ENCODE measurements around the gene MAP3K4. TPM values are rescaled to one million over a fixed set of nuclear protein-coding genes. Genes with fewer than 3 reads are reported as not detected.
"Not testable (repeated sequence)": the region's sequence is repeated elsewhere in the genome, so short reads cannot be mapped to it uniquely, and the experiment has no call there.

Gene MAP3K4
- polyA plus RNA-seq, 1 donor from 2014 or later: 31.0 TPM

DNA sequence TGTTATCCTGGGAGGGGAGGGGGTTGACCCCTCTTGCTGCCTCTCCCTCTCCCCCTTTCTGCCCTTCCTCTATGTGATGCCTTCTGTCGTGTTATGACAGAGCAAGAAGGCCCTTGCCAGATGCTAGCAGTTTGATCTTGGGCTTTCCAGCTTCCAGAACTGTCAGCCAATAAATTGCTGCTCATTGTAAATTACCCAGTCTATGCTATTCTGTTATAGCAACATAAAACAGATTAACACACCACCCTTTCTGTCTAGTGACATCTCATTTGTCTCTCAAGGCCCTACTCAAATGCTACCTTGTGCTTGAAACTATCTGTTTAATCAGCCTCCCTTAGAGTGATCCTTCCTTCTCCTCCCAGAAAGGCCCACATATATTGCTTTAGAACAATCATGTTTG is 16.4 kb upstream of the MAP3K4 start:
- no peaks in the 10 kb centered on the region for H4K20me1 ChIP-seq (ENCODE audit: insufficient read depth)
- H3K9me2 ChIP-seq (ENCODE audit: insufficient read depth, low read length): no peaks in the 10 kb centered on the region

DNA sequence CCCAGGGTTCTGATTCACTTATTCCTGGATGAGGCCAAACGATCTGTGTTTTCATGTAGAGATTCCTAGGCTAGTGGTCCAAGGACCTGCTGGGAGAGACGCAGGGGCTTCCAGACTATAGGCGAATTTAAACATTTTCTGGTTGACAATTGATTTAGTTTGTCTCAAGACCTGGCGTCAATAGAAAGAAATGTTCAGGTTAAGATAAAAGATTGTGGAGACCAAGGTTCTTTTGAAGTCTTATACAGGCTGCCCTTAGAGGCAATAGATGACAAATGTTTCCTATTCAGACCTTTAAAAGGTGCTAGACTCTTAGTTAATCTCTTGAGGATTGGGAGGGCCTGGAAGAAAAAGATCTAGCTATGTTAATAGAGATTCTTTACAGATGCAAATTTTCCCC is 15.6 kb upstream of the MAP3K4 start:
- not testable (repeated sequence) for H3K79me2 ChIP-seq (replicated peaks; ENCODE audit: insufficient read depth, low read length); H3K36me3 ChIP-seq (ENCODE audit: insufficient read depth, low read length); H4K20me1 ChIP-seq (ENCODE audit: insufficient read depth); H3K9me3 ChIP-seq (ENCODE audit: low read length); H3K4me3 ChIP-seq (ENCODE audit: low read length); H3K4me2 ChIP-seq (ENCODE audit: low read length); H3K9me2 ChIP-seq (ENCODE audit: insufficient read depth, low read length); H3K9ac ChIP-seq (ENCODE audit: low read length); H3F3A ChIP-seq (ENCODE audit: insufficient read depth, low read length, poor library complexity, severe bottlenecking); H3K27ac ChIP-seq (ENCODE audit: low read length); H3K27me3 ChIP-seq (ENCODE audit: insufficient read depth, low read depth, low read length); H2AFZ ChIP-seq (ENCODE audit: low read depth, low read length)

More for the DNA sequence above, 16.4 kb upstream of the MAP3K4 start:
- Histone ChIP-seq H3K36me3 (ENCODE audit: insufficient read depth, low read length) (no peaks in the 10 kb centered on the region), H3K9me3 (ENCODE audit: low read length) (no peaks in the 10 kb centered on the region), H3K79me2 (replicated peaks; ENCODE audit: insufficient read depth, low read length) (no peaks in the 10 kb centered on the region), H3F3A (ENCODE audit: insufficient read depth, low read length, poor library complexity, severe bottlenecking) (no peaks in the 10 kb centered on the region), H3K27ac (ENCODE audit: low read length) (peak overlapping the region; percentile 5), H3K9ac (ENCODE audit: low read length) (no peak overlapping the region), H3K4me3 (ENCODE audit: low read length) (no peak overlapping the region), H3K4me2 (ENCODE audit: low read length) (no peak overlapping the region), H2AFZ (ENCODE audit: low read depth, low read length) (no peak overlapping the region), H3K27me3 (ENCODE audit: insufficient read depth, low read depth, low read length) (no peaks in the 10 kb centered on the region)
- TF ChIP-seq, protein P1, sequence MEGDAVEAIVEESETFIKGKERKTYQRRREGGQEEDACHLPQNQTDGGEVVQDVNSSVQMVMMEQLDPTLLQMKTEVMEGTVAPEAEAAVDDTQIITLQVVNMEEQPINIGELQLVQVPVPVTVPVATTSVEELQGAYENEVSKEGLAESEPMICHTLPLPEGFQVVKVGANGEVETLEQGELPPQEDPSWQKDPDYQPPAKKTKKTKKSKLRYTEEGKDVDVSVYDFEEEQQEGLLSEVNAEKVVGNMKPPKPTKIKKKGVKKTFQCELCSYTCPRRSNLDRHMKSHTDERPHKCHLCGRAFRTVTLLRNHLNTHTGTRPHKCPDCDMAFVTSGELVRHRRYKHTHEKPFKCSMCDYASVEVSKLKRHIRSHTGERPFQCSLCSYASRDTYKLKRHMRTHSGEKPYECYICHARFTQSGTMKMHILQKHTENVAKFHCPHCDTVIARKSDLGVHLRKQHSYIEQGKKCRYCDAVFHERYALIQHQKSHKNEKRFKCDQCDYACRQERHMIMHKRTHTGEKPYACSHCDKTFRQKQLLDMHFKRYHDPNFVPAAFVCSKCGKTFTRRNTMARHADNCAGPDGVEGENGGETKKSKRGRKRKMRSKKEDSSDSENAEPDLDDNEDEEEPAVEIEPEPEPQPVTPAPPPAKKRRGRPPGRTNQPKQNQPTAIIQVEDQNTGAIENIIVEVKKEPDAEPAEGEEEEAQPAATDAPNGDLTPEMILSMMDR (IDR thresholded peaks at IDR 0.05; ENCODE audit: poor library complexity, severe bottlenecking): no peak
- TF ChIP-seq POLR2AphosphoS5 (IDR thresholded peaks at IDR 0.05): peak; percentile 30
- no peak for TF ChIP-seq EZH2 (IDR thresholded peaks at IDR 0.05; ENCODE audit: borderline replicate concordance, insufficient read depth, low read length, poor library complexity, severe bottlenecking)

DNA sequence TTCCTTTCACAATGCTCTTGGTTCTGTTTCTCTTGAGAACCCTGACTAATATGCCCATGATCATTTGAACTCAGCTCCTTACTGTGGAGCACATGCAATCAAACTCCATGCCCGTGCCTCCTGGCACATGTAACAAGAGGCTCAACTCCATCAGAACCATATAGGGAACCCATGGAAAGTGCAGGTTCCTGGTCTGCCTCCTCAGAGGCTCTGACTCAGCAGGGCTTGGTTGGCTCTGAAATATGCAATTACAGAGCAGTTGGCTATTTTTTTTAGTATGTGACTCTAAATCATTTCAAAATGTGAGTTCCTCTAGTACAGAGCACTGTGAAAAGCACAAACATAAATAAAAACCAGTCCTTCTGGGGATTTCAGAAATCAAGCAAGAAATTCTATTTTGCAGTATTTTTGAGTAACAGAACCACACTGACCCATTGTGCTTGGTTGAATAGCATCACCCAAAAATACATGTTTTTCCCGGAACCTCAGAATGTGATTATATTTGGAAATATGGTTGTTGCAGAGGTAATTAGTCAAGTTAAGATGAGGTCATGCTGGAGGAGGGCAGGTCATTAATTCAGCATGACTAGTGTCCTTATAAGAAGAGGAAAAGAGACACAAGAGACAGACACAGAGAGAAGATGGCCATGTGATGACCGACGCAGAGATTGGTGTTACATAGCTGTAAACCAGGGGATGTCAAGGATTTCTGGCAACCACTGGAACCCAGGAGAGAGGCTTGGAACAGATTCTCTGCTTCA is 13.2 kb upstream of the MAP3K4 start:
- no peak overlapping the region for H2AFZ ChIP-seq (ENCODE audit: low read depth, low read length)
- no peak overlapping the region for H3K9ac ChIP-seq (ENCODE audit: low read length)
- no peaks in the 10 kb centered on the region for H3F3A ChIP-seq (ENCODE audit: insufficient read depth, low read length, poor library complexity, severe bottlenecking)
- no peaks in the 10 kb centered on the region for H3K9me2 ChIP-seq (ENCODE audit: insufficient read depth, low read length)
- H3K4me2 ChIP-seq (ENCODE audit: low read length): no peak overlapping the region
- no peak overlapping the region for H3K27ac ChIP-seq (ENCODE audit: low read length)
- H3K4me3 ChIP-seq (ENCODE audit: low read length): no peak overlapping the region
- H4K20me1 ChIP-seq (ENCODE audit: insufficient read depth): no peaks in the 10 kb centered on the region
- peaks cover 3% of the 10 kb centered on the region for H3K9me3 ChIP-seq (ENCODE audit: low read length)
- no peaks in the 10 kb centered on the region for H3K27me3 ChIP-seq (ENCODE audit: insufficient read depth, low read depth, low read length)
- TF ChIP-seq SMC3 (conservative IDR thresholded peaks at IDR 0.05; ENCODE audit: poor library complexity) (no peak), MXI1 (conservative IDR thresholded peaks at IDR 0.05; ENCODE audit: poor library complexity, severe bottlenecking) (no peak), RAD21 (conservative IDR thresholded peaks at IDR 0.05) (no peak), EP300 (conservative IDR thresholded peaks at IDR 0.05; ENCODE audit: poor library complexity, severe bottlenecking) (no peak), TAF1 (IDR thresholded peaks at IDR 0.05; ENCODE audit: low read depth) (no peak), POLR2AphosphoS5 (IDR thresholded peaks at IDR 0.05) (no peak), EZH2 (IDR thresholded peaks at IDR 0.05; ENCODE audit: borderline replicate concordance, insufficient read depth, low read length, poor library complexity, severe bottlenecking) (no peak)
- TF ChIP-seq, protein P2, sequence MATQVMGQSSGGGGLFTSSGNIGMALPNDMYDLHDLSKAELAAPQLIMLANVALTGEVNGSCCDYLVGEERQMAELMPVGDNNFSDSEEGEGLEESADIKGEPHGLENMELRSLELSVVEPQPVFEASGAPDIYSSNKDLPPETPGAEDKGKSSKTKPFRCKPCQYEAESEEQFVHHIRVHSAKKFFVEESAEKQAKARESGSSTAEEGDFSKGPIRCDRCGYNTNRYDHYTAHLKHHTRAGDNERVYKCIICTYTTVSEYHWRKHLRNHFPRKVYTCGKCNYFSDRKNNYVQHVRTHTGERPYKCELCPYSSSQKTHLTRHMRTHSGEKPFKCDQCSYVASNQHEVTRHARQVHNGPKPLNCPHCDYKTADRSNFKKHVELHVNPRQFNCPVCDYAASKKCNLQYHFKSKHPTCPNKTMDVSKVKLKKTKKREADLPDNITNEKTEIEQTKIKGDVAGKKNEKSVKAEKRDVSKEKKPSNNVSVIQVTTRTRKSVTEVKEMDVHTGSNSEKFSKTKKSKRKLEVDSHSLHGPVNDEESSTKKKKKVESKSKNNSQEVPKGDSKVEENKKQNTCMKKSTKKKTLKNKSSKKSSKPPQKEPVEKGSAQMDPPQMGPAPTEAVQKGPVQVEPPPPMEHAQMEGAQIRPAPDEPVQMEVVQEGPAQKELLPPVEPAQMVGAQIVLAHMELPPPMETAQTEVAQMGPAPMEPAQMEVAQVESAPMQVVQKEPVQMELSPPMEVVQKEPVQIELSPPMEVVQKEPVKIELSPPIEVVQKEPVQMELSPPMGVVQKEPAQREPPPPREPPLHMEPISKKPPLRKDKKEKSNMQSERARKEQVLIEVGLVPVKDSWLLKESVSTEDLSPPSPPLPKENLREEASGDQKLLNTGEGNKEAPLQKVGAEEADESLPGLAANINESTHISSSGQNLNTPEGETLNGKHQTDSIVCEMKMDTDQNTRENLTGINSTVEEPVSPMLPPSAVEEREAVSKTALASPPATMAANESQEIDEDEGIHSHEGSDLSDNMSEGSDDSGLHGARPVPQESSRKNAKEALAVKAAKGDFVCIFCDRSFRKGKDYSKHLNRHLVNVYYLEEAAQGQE (IDR thresholded peaks at IDR 0.05; ENCODE audit: borderline replicate concordance): no peak
- TF ChIP-seq, protein P1 (IDR thresholded peaks at IDR 0.05; ENCODE audit: poor library complexity, severe bottlenecking): no peak
- no peaks in the 10 kb centered on the region for H3K79me2 ChIP-seq (replicated peaks; ENCODE audit: insufficient read depth, low read length)
- H3K36me3 ChIP-seq (ENCODE audit: insufficient read depth, low read length): no peaks in the 10 kb centered on the region
